Upper lobe of right lung (tissue), 1 donor: ENCODE data around the gene KCNC1. TPM values are rescaled to one million over a fixed set of nuclear protein-coding genes. Genes with fewer than 3 reads are reported as not detected.

ENCODE experiments used
- ATAC-seq: fragments of 200-7000 bp; cut with Tn5 transposase; one replicate; pipeline ENCODE4 v1.9.1; 2020; ENCODE audit warnings: mild to moderate bottlenecking, moderate library complexity
- DNase-seq: peaks from one replicate; pipeline ENCODE4 v3.0.0-alpha.2; 2020
- H3K27ac ChIP-seq: fragments of 200-600 bp; one replicate; pipeline ENCODE4 v1.8.0; 2022
- H3K27me3 ChIP-seq: fragments of 200-600 bp; one replicate; pipeline ENCODE4 v1.8.0; 2022; ENCODE audit warnings: mild to moderate bottlenecking
- H3K36me3 ChIP-seq: fragments of 200-600 bp; one replicate; pipeline ENCODE4 v1.8.0; 2022
- H3K4me1 ChIP-seq: fragments of 200-600 bp; one replicate; pipeline ENCODE4 v1.8.0; 2022
- H3K4me3 ChIP-seq: fragments of 200-600 bp; one replicate; pipeline ENCODE4 v1.8.0; 2022; ENCODE audit warnings: mild to moderate bottlenecking
- H3K9me3 ChIP-seq: fragments of 200-600 bp; one replicate; pipeline ENCODE4 v1.8.0; 2022
- CTCF ChIP-seq: fragments of 200-600 bp; IDR thresholded peaks from one replicate; pipeline ENCODE4 v1.8.0; 2022; ENCODE audit warnings: antibody characterized with exemption
- intact Hi-C: fragments of 100-400 bp; cut with DNase I; formaldehyde crosslinking; loops from one replicate; pipeline ENCODE4 v1.11.0; 2022
- total RNA-seq: library from RNA; stranded (reverse); fragmentation: NEBNext Ultra II Directional; extraction: Animal tissue kit (Norgen Biotek cat#: 25700); gene quantifications from one replicate; pipeline ENCODE4 v1.2.1, GENCODE V29; 2021
- donor health status: DM: no; HTN: yes; CAD: no; lungs with severe emphysema.

KCNC1 gene
- total RNA-seq, 1 donor from 2014 or later = not detected

GRCh38 chr11:17736930-17737817 lies 2.6 kb downstream of the KCNC1 start:
- H3K4me3 ChIP-seq = no peak overlapping the region
- no peak for TF ChIP-seq CTCF
- no peak overlapping the region for H3K27ac ChIP-seq
- no peaks in the 10 kb centered on the region for H3K9me3 ChIP-seq
- peaks cover 3% of the 10 kb centered on the region for H3K4me1 ChIP-seq
- peak; percentile 22 for DNase-seq
- no peak for ATAC-seq
- peaks cover 60% of the 10 kb centered on the region for H3K27me3 ChIP-seq
- no peaks in the 10 kb centered on the region for H3K36me3 ChIP-seq
- intact Hi-C loops = no loop called here

- no peak for TF ChIP-seq CTCF
- Histone ChIP-seq H3K4me3 (no peak overlapping the region), H3K9me3 (no peaks in the 10 kb centered on the region), H3K4me1 (peaks cover 3% of the 10 kb centered on the region), H3K36me3 (no peaks in the 10 kb centered on the region), H3K27me3 (peaks cover 52% of the 10 kb centered on the region), H3K27ac (no peak overlapping the region)
- DNase-seq (peak; percentile 8), ATAC-seq (no peak)
- intact Hi-C loops = no loop called here
Measured at GRCh38 chr11:17738151-17738973, 3.8 kb downstream of the KCNC1 start.

- no peaks in the 10 kb centered on the region for H3K9me3 ChIP-seq
- peaks cover 45% of the 10 kb centered on the region for H3K27me3 ChIP-seq
- DNase-seq (peak; percentile 49), ATAC-seq (no peak)
- H3K36me3 ChIP-seq = no peaks in the 10 kb centered on the region
- H3K4me3 ChIP-seq = no peak overlapping the region
- intact Hi-C loops = no loop called here
- no peak for TF ChIP-seq CTCF
- H3K4me1 ChIP-seq = no peaks in the 10 kb centered on the region
- H3K27ac ChIP-seq = no peak overlapping the region
Measured at GRCh38 chr11:17739945-17740338, 5.4 kb downstream of the KCNC1 start.

DNA sequence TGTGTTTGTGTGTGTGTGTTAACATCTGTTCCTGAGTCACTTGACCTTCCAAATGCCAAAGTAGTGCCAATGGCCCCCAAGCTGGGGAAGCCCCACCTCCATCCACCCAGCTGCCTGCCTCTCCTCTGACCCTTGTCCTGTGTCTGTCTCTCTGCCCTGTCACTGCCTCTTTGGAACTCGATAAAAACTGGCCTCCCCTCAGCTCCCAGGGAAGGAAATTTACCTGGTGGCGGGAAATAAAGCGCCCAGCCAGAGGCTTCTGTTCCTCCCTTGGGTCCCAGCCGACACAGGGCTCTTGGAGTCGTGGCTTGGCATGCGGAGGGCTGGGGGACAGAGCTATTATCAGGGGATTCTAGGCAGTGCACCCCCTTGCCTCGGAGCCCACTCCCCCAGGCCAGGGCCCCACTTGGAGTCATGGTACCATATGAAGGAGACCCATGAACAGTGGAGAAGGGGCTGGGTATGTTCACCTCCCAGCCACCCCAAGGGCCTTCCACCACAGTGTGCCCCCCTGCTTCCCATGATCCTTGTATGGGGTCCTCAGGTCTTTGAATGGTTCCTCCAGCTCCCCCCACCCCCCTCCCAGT lies 6.2 kb downstream of the KCNC1 start:
- H3K9me3 ChIP-seq = no peaks in the 10 kb centered on the region
- no peak for ATAC-seq
- H3K27me3 ChIP-seq = peaks cover 37% of the 10 kb centered on the region
- no peak overlapping the region for H3K4me3 ChIP-seq
- peak; percentile 37 for DNase-seq
- no peak overlapping the region for H3K27ac ChIP-seq
- no peaks in the 10 kb centered on the region for H3K4me1 ChIP-seq
- no peaks in the 10 kb centered on the region for H3K36me3 ChIP-seq
- intact Hi-C loops = no loop called here
- no peak for TF ChIP-seq CTCF

- no peak for ATAC-seq
Measured at GRCh38 chr11:17741487-17741886, 6.9 kb downstream of the KCNC1 start.

More at GRCh38 chr11:17741487-17741886, 6.9 kb downstream of the KCNC1 start:
- intact Hi-C loops = no loop called here
- no peaks in the 10 kb centered on the region for H3K36me3 ChIP-seq
- no peak overlapping the region for H3K27ac ChIP-seq
- no peak overlapping the region for H3K4me3 ChIP-seq
- peaks cover 30% of the 10 kb centered on the region for H3K27me3 ChIP-seq
- no peaks in the 10 kb centered on the region for H3K9me3 ChIP-seq
- H3K4me1 ChIP-seq = no peaks in the 10 kb centered on the region
- no peak for TF ChIP-seq CTCF
- DNase-seq = peak; percentile 31
